HEK293 (cell line): ENCODE data around the gene TMEM263.

Source experiments
- ZFP41 ChIP-seq: fragments of 450-650 bp; formaldehyde crosslinking; IDR thresholded peaks from 2 replicates; pipeline ENCODE4 v1.5.1; 2016; ENCODE audit warnings: missing biosample characterization, missing genetic modification characterization, borderline replicate concordance
- TF ChIP-seq, protein P1 (sequence below): fragments of 450-650 bp; formaldehyde crosslinking; IDR thresholded peaks from 2 replicates; pipeline ENCODE4 v1.5.1; 2016; ENCODE audit warnings: missing biosample characterization, missing genetic modification characterization

DNA sequence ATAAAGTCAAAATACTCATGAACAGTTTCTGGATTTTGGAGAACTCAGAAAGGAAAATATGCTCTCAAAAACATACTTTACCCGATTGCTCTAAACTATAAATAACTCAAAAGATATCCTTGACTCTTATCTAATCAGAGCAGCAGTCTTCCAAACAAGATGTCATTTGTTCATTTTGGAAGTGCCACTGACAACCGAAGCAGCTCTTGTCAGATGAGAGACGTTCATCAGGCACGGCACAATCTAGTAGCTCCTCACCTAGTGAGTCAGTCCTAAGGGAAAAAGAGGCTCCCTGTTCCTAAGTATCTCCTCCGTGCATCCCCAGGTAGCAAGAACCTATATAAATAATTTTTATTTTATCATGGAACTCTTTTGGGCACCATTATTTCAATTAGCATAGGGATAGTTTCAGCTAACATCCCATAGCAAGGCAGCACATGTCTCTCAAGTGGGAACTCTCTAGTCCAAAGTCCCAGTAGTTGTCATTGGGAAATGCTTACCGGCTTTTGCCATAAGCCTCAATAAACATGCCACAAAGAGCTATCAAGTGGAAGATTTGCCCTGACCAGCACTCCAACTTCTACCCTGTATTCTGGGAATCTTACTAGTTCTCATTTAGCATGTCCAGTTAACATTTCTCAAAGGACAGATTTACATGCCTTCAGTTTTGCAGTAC is 14.1 kb upstream of the TMEM263 start:
- no peak for TF ChIP-seq ZFP41 (tag by site-specific recombination)
- TF ChIP-seq, protein P1, sequence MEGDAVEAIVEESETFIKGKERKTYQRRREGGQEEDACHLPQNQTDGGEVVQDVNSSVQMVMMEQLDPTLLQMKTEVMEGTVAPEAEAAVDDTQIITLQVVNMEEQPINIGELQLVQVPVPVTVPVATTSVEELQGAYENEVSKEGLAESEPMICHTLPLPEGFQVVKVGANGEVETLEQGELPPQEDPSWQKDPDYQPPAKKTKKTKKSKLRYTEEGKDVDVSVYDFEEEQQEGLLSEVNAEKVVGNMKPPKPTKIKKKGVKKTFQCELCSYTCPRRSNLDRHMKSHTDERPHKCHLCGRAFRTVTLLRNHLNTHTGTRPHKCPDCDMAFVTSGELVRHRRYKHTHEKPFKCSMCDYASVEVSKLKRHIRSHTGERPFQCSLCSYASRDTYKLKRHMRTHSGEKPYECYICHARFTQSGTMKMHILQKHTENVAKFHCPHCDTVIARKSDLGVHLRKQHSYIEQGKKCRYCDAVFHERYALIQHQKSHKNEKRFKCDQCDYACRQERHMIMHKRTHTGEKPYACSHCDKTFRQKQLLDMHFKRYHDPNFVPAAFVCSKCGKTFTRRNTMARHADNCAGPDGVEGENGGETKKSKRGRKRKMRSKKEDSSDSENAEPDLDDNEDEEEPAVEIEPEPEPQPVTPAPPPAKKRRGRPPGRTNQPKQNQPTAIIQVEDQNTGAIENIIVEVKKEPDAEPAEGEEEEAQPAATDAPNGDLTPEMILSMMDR (tag by site-specific recombination), result no peak
